ENCODE measurements around the gene EML6. TPM values are rescaled to one million over a fixed set of nuclear protein-coding genes. Genes with fewer than 3 reads are reported as not detected.

Gene EML6
- total RNA-seq, 4 donors from 2014 or later: 0.51 to 1.1 (median 0.61) TPM

DNA sequence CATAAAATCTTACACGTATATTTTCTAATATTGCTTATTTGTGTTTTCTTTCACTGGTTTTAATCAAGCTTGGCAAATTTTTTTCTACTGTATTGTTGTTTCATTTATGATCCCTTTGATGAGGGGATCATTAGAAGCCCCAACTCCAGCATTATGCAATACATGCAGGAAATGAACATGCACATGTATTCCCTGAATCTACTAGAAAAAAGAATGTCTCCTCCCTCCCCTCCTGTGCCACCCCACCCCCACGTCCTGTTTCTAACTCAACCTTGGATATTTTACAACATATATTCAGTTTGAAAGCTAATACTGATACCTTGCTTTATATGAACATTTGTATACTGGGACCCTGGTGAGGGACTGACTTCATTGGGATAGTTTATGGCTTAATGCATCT is 53.0 kb downstream of the EML6 start:
- TF ChIP-seq, protein P1, sequence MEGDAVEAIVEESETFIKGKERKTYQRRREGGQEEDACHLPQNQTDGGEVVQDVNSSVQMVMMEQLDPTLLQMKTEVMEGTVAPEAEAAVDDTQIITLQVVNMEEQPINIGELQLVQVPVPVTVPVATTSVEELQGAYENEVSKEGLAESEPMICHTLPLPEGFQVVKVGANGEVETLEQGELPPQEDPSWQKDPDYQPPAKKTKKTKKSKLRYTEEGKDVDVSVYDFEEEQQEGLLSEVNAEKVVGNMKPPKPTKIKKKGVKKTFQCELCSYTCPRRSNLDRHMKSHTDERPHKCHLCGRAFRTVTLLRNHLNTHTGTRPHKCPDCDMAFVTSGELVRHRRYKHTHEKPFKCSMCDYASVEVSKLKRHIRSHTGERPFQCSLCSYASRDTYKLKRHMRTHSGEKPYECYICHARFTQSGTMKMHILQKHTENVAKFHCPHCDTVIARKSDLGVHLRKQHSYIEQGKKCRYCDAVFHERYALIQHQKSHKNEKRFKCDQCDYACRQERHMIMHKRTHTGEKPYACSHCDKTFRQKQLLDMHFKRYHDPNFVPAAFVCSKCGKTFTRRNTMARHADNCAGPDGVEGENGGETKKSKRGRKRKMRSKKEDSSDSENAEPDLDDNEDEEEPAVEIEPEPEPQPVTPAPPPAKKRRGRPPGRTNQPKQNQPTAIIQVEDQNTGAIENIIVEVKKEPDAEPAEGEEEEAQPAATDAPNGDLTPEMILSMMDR (IDR thresholded peaks at IDR 0.05; ENCODE audit: low read depth): no peak

- TF ChIP-seq, protein P1 (IDR thresholded peaks at IDR 0.05; ENCODE audit: low read depth): no peak
Observed at GRCh38 chr2:54783349-54783748, 59.9 kb downstream of the EML6 start.

GRCh38 chr2:54787270-54787669 is 63.8 kb downstream of the EML6 start:
- TF ChIP-seq, protein P1 (IDR thresholded peaks at IDR 0.05; ENCODE audit: low read depth): no peak

- TF ChIP-seq, protein P1 (IDR thresholded peaks at IDR 0.05; ENCODE audit: low read depth): no peak
Observed at GRCh38 chr2:54787755-54788366, 64.4 kb downstream of the EML6 start.

DNA sequence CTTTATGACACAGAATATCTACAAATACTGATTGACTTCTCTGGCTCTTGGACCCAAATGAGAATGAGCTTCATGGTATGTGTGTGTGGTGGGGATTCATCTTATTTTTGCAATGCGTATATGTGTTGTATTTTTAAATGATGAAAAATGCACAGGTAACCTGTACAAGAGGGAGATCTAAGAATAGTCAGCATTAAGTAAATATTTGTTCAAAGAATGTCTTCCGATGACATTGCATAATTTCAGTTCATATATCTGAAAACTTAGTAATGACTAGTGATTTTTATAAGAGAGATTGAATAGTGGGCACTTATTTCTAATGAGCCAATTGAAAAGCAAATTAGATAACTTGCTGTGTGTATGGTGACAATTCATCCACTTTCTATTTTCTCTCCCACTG is 66.4 kb downstream of the EML6 start:
- TF ChIP-seq, protein P1 (IDR thresholded peaks at IDR 0.05; ENCODE audit: low read depth): no peak

GRCh38 chr2:54791831-54792230 is 68.4 kb downstream of the EML6 start:
- TF ChIP-seq, protein P1 (IDR thresholded peaks at IDR 0.05; ENCODE audit: low read depth): no peak

- TF ChIP-seq, protein P1 (IDR thresholded peaks at IDR 0.05; ENCODE audit: low read depth): no peak
Observed at GRCh38 chr2:54797307-54797706, 73.8 kb downstream of the EML6 start.
